HepG2 (cell line): ENCODE measurements around the gene BANK1. TPM values are rescaled to one million over a fixed set of nuclear protein-coding genes. Genes with fewer than 3 reads are reported as not detected.

Experiments
- ATAC-seq: fragments of 200-7000 bp; cut with Tn5 transposase; 3 replicates; pipeline ENCODE4 v1.9.1; 2020; ENCODE audit warnings: mild to moderate bottlenecking, moderate library complexity
- BruUV-seq: library from RNA; stranded (reverse); fragments of 400-500 nt; replicated peaks from 2 replicates; lab custom pipeline; 2021; lab: Mats Ljungman, UMichigan
- CTCF ChIA-PET: fragments of 300-600 bp; formaldehyde crosslinking; extraction: SDS; loops from one replicate; lab custom pipeline; 2021; ENCODE audit warnings: low total read pairs, inconsistent platforms, low intra/inter-chr PET ratio; lab: Yijun Ruan, JAX
- POLR2A ChIA-PET: fragments of 350-600 bp; sonication (Branson Sonifier 250); formaldehyde crosslinking; loops from one replicate; lab custom pipeline; 2020; ENCODE audit warnings: antibody characterized with exemption, inconsistent platforms; lab: Yijun Ruan, JAX
- DNase-seq: peaks from one replicate; pipeline ENCODE4 v3.0.0-alpha.2; 2015; ENCODE audit warnings: low spot score
- FAIRE-seq: peaks from 3 replicates; lab custom pipeline; 2011; peaks lifted over from hg19 to GRCh38; lab: Jason Lieb, UNC
- H2AFZ ChIP-seq: one replicate; pipeline ENCODE4 v1.6.1; 2011; ENCODE audit warnings: low read length, inconsistent platforms
- H3K27ac ChIP-seq: fragments of 300-600 bp; 3 replicates; pipeline ENCODE4 v1.8.0; 2011; ENCODE audit warnings: mixed run types, mild to moderate bottlenecking, mixed read lengths, low read length, inconsistent platforms; ENCODE audit not compliant: insufficient read depth; ENCODE audit errors: extremely low read length
- H3K27me3 ChIP-seq, 2 experiments: fragments of 200-600 bp in 1 of 2; 2 replicates in 1 of 2; 3 replicates in 1 of 2; pipeline versions ENCODE4 v1.6.0 to v1.8.0; 2011; ENCODE audit warnings: low read length in 2 of 2, mild to moderate bottlenecking in 2 of 2, moderate library complexity in 2 of 2, inconsistent platforms in 1 of 2; ENCODE audit not compliant: insufficient read depth in 2 of 2, control insufficient read depth in 1 of 2
- H3K36me3 ChIP-seq, 2 experiments: fragments of 200-600 bp in 1 of 2; replicated peaks in 1 of 2; 2 replicates in 1 of 2; 3 replicates in 1 of 2; pipeline versions ENCODE4 v1.5.1 to v1.8.0; 2011; ENCODE audit warnings: low read length in 2 of 2, inconsistent platforms in 1 of 2; ENCODE audit not compliant: insufficient read depth in 2 of 2, control insufficient read depth in 1 of 2
- H3K4me1 ChIP-seq: 2 replicates; pipeline ENCODE4 v1.5.1; 2012; ENCODE audit warnings: low read length, inconsistent platforms; ENCODE audit not compliant: insufficient read depth
- H3K4me2 ChIP-seq: 2 replicates; pipeline ENCODE4 v1.6.0; 2011; ENCODE audit warnings: low read depth, low read length, inconsistent platforms
- H3K4me3 ChIP-seq, 3 experiments: fragments of 200-600 bp in 1 of 3; sonication (generic), shearing (Covaris generic) in 1 of 3; replicated peaks in 1 of 3; 2 replicates each; pipeline ENCODE4 v1.5.1; 2011 to 2016; ENCODE audit warnings: low read length in 3 of 3, inconsistent platforms in 2 of 3, low read depth in 2 of 3, mild to moderate bottlenecking in 2 of 3, control low read depth in 1 of 3, mixed read lengths in 1 of 3; ENCODE audit not compliant: insufficient read depth in 1 of 3
- H3K79me2 ChIP-seq: one replicate; pipeline ENCODE4 v1.6.1; 2011; ENCODE audit warnings: low read length, inconsistent platforms; ENCODE audit not compliant: insufficient read depth
- H3K9ac ChIP-seq: 2 replicates; pipeline ENCODE4 v1.6.0; 2011; ENCODE audit warnings: mild to moderate bottlenecking, low read depth, low read length, inconsistent platforms; ENCODE audit not compliant: insufficient read depth
- H3K9me3 ChIP-seq: 2 replicates; pipeline ENCODE4 v1.5.1; 2012; ENCODE audit warnings: mild to moderate bottlenecking, low read length
- H4K20me1 ChIP-seq: 2 replicates; pipeline ENCODE4 v1.6.0; 2011; ENCODE audit warnings: inconsistent platforms, mild to moderate bottlenecking, low read length, moderate library complexity; ENCODE audit not compliant: insufficient read depth
- AGO2 ChIP-seq: fragments of 200-400 bp; formaldehyde crosslinking; optimal IDR thresholded peaks from 2 replicates; pipeline ENCODE3; 2017; ENCODE audit warnings: mild to moderate bottlenecking, low read depth, low read length, moderate library complexity
- CTCF ChIP-seq: sonication (generic); formaldehyde crosslinking; IDR thresholded peaks from 2 replicates; pipeline ENCODE4 v1.5.0; 2020; ENCODE audit warnings: mild to moderate bottlenecking, missing genetic modification reagents, moderate library complexity
- HHEX ChIP-seq: IDR thresholded peaks from 2 replicates; pipeline ENCODE4 v1.6.1; 2016; ENCODE audit warnings: control low read depth
- ISL2 ChIP-seq: sonication (generic); formaldehyde crosslinking; IDR thresholded peaks from 2 replicates; pipeline ENCODE4 v1.5.0; 2020; ENCODE audit warnings: missing genetic modification reagents
- MXD3 ChIP-seq: IDR thresholded peaks from 2 replicates; pipeline ENCODE4 v1.6.1; 2016; ENCODE audit warnings: mild to moderate bottlenecking, missing biosample characterization, missing genetic modification reagents
- PLSCR1 ChIP-seq: sonication (generic); formaldehyde crosslinking; IDR thresholded peaks from 2 replicates; pipeline ENCODE4 v1.5.0; 2020; ENCODE audit warnings: missing genetic modification reagents, mild to moderate bottlenecking, borderline replicate concordance
- SCMH1 ChIP-seq: sonication (generic); formaldehyde crosslinking; IDR thresholded peaks from 2 replicates; pipeline ENCODE4 v1.9.0; 2021; ENCODE audit warnings: missing genetic modification reagents, mild to moderate bottlenecking, borderline replicate concordance
- TGIF2 ChIP-seq: IDR thresholded peaks from 2 replicates; pipeline ENCODE4 v1.6.1; 2016; ENCODE audit warnings: control low read depth, missing compliant biosample characterization
- TOPORS ChIP-seq: sonication (generic); formaldehyde crosslinking; IDR thresholded peaks from 2 replicates; pipeline ENCODE4 v1.8.0; 2023; ENCODE audit warnings: mild to moderate bottlenecking, missing genetic modification reagents
- ZNF274 ChIP-seq: sonication (generic); formaldehyde crosslinking; IDR thresholded peaks from 2 replicates; pipeline ENCODE4 v1.5.1; 2020; ENCODE audit warnings: mild to moderate bottlenecking, missing genetic modification reagents
- ZNF580 ChIP-seq: IDR thresholded peaks from 2 replicates; pipeline ENCODE4 v1.6.1; 2016; ENCODE audit warnings: low read depth, borderline replicate concordance
- WGBS: methylation state at CpG from one replicate; pipeline ENCODE4 v1.1.6; 2017; ENCODE audit warnings: low lambda C conversion rate; 5-methylcytosine and 5-hydroxymethylcytosine counted together
- in situ Hi-C: cut with HindIII; loops from 2 replicates; pipeline ENCODE4 v1.10.0; 2017; ENCODE audit warnings: low pct_unique_long_range_greater_than_20kb; ENCODE audit not compliant: extremely low pct_ligation_motif_present
- intact Hi-C: fragments of 100-400 bp; cut with micrococcal nuclease; formaldehyde crosslinking; loops from one replicate; pipeline ENCODE4 v1.10.0; 2022; ENCODE audit not compliant: unreplicated experiment
- polyA plus RNA-seq, 8 experiments: library from polyadenylated mRNA; depleted of rRNA in 3 of 8; stranded (reverse) in 7 of 8; unstranded in 1 of 8; fragments of >200 nt; fragmentation: Illumina TruSeq in 4 of 8; extraction: Trizol in 4 of 8; gene quantifications; 2 replicates each; pipeline versions ENCODE4 v1.2.1 to v1.2.3, GENCODE V29; 2011 to 2016; ENCODE audit warnings: low read depth in 4 of 8, missing spikeins in 1 of 8, mixed read lengths in 1 of 8; ENCODE audit not compliant: insufficient read depth in 1 of 8
- total RNA-seq, 5 experiments: library from RNA; depleted of rRNA; stranded (reverse); fragments of >200 nt; fragmentation: Illumina TruSeq; extraction: Trizol; gene quantifications; 2 replicates each; pipeline ENCODE4 v1.2.3, GENCODE V29; 2016; ENCODE audit warnings: low read depth in 1 of 5
- TF ChIP-seq, protein P1 (sequence below): sonication (generic); formaldehyde crosslinking; IDR thresholded peaks from 2 replicates; pipeline ENCODE4 v1.4.0; 2020; ENCODE audit warnings: missing genetic modification reagents

The BANK1 gene
- total and polyA plus RNA-seq, 2 of the 13 experiments (the other 11 are each of a cell fraction or from before 2014, with no cell fraction given) = 0.15 TPM; not detected in 1

DNA sequence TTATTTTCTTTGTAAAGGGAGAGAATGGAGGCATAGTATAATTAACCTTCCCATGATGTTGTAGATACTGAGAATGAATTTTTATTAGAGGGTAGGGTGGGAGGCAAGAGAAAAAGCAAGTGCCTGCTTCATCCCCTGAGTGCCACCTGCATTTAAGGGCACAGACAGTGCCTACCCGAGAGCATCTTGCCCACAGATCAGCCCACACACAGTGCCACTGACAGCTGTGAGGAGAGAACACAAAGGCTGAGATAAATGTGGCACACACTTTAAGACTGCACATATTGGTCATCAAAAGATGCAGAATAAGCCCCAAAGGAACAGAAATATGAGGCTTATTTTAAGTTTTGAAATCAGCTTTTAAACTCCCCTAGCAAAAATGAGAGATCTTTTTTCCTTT, 304.0 kb downstream of the BANK1 start (continued):
- TF ChIP-seq, protein P1, sequence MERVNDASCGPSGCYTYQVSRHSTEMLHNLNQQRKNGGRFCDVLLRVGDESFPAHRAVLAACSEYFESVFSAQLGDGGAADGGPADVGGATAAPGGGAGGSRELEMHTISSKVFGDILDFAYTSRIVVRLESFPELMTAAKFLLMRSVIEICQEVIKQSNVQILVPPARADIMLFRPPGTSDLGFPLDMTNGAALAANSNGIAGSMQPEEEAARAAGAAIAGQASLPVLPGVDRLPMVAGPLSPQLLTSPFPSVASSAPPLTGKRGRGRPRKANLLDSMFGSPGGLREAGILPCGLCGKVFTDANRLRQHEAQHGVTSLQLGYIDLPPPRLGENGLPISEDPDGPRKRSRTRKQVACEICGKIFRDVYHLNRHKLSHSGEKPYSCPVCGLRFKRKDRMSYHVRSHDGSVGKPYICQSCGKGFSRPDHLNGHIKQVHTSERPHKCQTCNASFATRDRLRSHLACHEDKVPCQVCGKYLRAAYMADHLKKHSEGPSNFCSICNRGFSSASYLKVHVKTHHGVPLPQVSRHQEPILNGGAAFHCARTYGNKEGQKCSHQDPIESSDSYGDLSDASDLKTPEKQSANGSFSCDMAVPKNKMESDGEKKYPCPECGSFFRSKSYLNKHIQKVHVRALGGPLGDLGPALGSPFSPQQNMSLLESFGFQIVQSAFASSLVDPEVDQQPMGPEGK = no peak
- TF ChIP-seq CTCF (CRISPR knock-in tag) = no peak
- TF ChIP-seq TGIF2 (CRISPR knock-in tag) = no peak
- no peak for TF ChIP-seq ZNF580 (CRISPR knock-in tag)

DNA sequence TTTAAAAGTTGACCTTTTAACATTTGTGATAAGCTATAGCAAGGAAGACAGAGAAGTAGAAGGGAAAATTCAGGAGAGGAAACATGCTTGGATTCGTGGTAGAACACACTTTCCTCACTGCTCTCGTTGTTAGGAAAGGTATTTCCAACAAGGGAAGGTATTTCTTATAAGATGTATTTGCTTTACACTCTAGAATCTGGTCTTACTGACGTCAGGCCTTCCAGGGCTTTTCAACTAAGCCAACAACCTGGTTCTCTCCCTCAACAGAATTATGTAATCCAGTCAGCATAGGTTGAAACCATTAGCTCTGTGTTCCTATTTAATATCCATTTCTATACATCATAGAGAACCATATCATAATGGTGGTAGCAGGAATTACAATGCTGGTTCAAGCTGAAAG, 312.8 kb downstream of the BANK1 start:
- Histone ChIP-seq H4K20me1 (no peaks in the 10 kb centered on the region), H3K79me2 (no peaks in the 10 kb centered on the region), H3K9me3 (peaks cover 31% of the 10 kb centered on the region; the same call in 1 of the 2 replicates), H3K27me3 (no peaks in the 10 kb centered on the region), H3K4me1 (no peaks in the 10 kb centered on the region), H3K9ac (no peak overlapping the region), H2AFZ (no peak overlapping the region), H3K4me3 (no peak overlapping the region), H3K4me2 (no peak overlapping the region), H3K36me3 (no peaks in the 10 kb centered on the region), H3K27ac (no peak overlapping the region)
- no peak for DNase-seq
- intact Hi-C loops (no loop called here), in situ Hi-C loops (no loop called here)
- ATAC-seq = no peak
- POLR2A ChIA-PET = no interaction called here
- 0% methylated on average over 3 of the region's 3 CpGs for WGBS
- no TSS peak for BruUV-seq
- TF ChIP-seq TOPORS (CRISPR knock-in tag) = no peak
- no peak for TF ChIP-seq HHEX (CRISPR knock-in tag)
- no peak for TF ChIP-seq ISL2 (CRISPR knock-in tag)
- no peak for TF ChIP-seq ZNF274 (CRISPR knock-in tag)
- no peak for TF ChIP-seq SCMH1 (CRISPR knock-in tag)
- TF ChIP-seq PLSCR1 (CRISPR knock-in tag) = no peak
- no peak for TF ChIP-seq MXD3 (CRISPR knock-in tag)
- no peak for TF ChIP-seq AGO2
- no peak for FAIRE-seq
- CTCF ChIA-PET = no interaction called here
